HG03442 (cell line): ENCODE results near the gene MED12L.
A peak's percentile ranks its signal among the peaks of the same experiment; 100 is the strongest.
"Not testable (repeated sequence)": the region's sequence is repeated elsewhere in the genome, so short reads cannot be mapped to it uniquely, and the experiment has no call there.

Experiments
- ATAC-seq: cut with Tn5 transposase; IDR thresholded peaks from one replicate; pipeline ENCODE4 v1.9.1; 2021; ENCODE audit warnings: mild to moderate bottlenecking, moderate library complexity; ENCODE audit not compliant: unreplicated experiment

The MED12L gene

DNA sequence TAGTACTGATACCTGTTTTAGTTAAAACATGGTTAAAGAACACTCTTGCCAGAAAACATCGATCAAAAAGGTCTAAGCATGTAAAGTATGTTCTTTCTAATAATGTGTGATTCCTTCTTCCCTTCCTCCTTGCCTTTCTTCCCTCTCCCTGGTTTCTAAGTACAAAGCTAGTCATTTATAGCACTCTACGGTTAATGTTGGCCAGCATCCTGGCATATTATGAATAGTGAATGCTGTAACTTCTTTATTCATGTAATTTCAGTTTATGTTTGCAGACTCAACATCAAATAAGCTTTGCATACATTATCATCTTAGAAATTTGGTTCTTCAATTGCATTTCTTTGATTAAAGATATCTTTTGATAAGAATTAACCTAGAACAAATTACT lies 272.0 kb downstream of the MED12L start:
- no peak for ATAC-seq

- no peak for ATAC-seq
Observed at GRCh38 chr3:151362751-151363174, 277.3 kb downstream of the MED12L start.

GRCh38 chr3:151366993-151367392 lies 281.5 kb downstream of the MED12L start:
- no peak for ATAC-seq

GRCh38 chr3:151367448-151367847 lies 282.0 kb downstream of the MED12L start:
- no peak for ATAC-seq

- ATAC-seq: no peak
Observed at GRCh38 chr3:151371526-151371925, 286.1 kb downstream of the MED12L start.

- ATAC-seq: no peak
Observed at GRCh38 chr3:151372063-151372820, 286.8 kb downstream of the MED12L start.

- peak; percentile 65 for ATAC-seq
Observed at GRCh38 chr3:151377768-151378385, 292.4 kb downstream of the MED12L start.

- peak; percentile 36 for ATAC-seq
Observed at GRCh38 chr3:151379083-151379734, 293.7 kb downstream of the MED12L start.

DNA sequence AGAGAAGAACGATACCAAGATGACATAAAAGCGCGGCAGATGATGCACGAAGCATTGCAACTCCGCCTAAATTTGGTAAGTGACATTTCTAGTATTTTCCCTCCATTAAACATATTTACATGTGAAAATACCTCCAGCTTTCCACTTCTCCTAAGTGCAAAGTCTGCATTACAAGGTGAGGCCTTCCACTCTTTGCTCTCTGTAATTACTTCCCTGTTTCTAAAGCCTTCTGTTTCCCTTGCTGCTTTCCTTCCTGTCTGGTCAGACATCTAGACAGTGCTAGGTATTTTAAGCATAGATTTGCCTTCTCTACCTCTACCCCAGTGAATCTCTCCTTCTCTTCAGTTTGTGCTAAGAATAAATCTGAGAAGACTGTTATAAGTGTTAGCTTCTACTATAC lies 297.2 kb downstream of the MED12L start:
- ATAC-seq: peak; percentile 20

DNA sequence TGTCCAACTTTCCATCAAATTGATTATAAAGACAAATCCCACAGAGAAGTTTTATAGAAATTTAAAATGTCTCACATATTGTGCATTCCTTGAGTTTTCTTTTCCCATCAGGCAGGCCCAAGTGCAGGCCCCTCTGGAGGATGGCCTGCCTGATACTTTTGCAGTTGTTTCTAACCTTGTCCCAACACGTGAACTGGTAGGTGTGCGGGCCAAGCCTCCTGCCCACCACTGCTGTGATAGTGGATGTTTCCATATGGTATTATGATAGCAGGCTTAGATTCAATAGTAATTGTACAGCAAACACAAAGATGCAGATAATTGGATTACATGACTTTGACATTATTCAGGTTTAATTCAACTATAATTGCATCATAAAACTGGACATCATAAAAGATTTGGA lies 297.6 kb downstream of the MED12L start:
- ATAC-seq: no peak

DNA sequence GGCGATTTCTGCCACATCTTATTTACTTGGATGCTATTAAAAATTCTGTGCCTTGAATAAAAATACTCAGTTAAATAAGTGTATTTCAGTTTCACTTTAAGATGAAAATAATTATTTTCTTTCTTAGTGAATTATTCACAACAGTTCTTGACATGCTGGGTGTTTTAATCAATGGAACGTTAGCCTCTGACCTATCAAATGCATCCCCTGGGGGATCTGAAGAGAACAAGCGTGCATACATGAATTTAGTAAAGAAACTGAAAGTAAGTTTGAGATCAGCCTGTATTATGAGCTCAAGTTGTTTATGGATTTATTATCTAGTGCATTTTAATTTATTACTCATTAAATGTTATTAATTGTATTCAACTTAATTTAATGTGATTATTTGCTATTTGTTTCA lies 298.5 kb downstream of the MED12L start:
- ATAC-seq: peak; percentile 42

DNA sequence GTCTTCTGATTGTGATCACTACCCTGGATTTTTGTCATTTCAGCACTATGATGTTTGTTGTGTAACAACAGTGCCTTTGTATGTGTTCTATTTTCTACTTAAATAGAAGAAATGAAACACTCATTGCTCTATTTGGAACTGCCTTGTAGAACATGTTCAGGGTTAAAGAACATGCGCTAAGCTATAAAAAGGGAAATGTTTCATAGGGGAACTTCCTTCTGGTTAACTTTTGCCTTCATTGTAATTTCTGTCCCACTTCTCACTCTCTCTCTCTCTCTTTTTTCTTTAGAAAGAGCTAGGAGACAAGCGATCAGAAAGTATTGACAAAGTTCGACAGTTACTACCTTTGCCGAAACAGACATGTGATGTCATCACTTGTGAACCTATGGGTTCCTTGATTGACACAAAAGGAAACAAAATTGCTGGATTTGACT lies 299.3 kb downstream of the MED12L start, which contains the start of gene P2RY12:
TSS of gene P2RY12 (minus strand) at position 13 of the 434 bp plus-strand sequence. CDS start 45,908 bp downstream, outside the sequence.
- ATAC-seq: peak; percentile 43

- no peak for ATAC-seq
Observed at GRCh38 chr3:151386056-151386455, 300.6 kb downstream of the MED12L start.

DNA sequence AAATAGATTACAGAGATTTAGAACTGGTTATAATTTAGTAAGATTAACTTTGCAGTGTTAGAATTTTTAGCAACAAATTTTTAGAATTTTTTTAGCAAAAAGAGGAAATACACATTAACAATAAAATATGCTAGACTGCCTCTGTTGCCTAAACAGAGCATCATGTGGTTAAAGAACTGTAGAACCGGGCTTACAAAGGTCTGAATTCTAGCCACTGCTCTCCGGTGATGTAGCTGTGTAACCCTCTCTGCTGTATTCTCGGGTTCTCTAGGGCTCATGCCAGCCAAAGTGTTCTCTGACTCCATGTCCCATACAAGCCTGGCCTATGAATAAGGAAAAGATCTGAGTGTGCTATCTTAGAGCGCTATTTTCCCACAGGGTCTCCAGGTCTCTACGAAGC lies 302.0 kb downstream of the MED12L start:
- peak; percentile 21 for ATAC-seq

GRCh38 chr3:151387842-151388241 lies 302.4 kb downstream of the MED12L start:
- ATAC-seq: peak; percentile 22

DNA sequence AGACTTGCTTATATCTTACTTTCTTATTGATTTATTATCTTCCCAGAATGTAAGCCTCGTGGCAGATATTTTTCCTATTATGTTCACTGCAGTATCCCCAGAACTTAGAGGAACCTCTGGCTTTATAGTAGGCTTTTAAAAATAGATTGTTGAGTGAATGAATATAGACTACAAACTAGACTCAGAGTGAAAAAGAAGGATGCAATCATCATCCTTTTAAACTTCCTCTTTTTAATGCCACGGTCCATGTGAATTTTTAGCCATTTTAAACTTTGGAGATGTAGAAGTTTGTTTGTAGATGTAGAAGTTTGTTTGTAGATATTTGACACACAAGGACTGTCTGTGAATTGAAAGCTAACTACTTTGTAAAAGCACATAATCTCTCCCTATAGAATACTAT lies 306.3 kb downstream of the MED12L start:
- no peak for ATAC-seq

- ATAC-seq: not testable (repeated sequence)
Observed at GRCh38 chr3:151392191-151392590, 306.7 kb downstream of the MED12L start.

DNA sequence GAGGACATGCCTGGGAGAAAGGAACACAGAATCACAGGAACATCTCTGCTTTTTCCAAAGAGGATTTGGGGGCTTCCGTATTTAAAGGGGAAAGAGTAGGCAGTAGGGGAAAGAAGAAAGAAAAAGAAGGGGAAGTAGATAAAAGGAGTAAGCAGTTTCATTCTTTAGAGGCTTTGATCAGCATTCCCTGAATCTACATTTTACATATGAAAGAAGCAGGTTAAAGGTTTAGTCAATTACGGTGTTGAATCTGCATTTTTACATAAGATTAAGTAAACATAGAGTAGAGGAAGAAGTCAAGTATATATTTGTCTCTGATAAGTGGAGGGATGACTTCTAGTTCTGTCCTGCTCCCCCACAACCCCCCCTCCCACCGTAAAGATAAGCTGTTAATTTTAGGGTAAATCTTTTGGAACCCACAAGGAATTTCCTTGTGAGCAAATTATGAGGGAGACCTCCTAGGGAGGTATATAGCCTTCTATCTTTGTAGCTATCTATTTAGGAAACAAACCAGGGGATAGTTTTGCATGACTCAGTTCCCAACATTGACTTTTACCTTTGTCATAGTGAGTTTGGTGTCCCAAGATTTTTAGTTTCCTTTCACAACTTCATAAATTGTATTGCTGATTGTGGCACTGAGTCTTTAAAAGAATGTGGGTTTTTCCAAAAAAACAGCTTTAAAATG lies 307.8 kb downstream of the MED12L start:
- ATAC-seq: no peak

- ATAC-seq: no peak
Observed at GRCh38 chr3:151393941-151394340, 308.5 kb downstream of the MED12L start.

- ATAC-seq: no peak
Observed at GRCh38 chr3:151394611-151395010, 309.1 kb downstream of the MED12L start.

GRCh38 chr3:151395806-151396205 lies 310.3 kb downstream of the MED12L start:
- no peak for ATAC-seq
